ENCODE results near the gene RAB3GAP2. TPM values are rescaled to one million over a fixed set of nuclear protein-coding genes. Genes with fewer than 3 reads are reported as not detected.
"Not testable (repeated sequence)": the region's sequence is repeated elsewhere in the genome, so short reads cannot be mapped to it uniquely, and the experiment has no call there.

RAB3GAP2 gene
- total and polyA plus RNA-seq, 2 donors = 9.8 to 50.1 TPM

DNA sequence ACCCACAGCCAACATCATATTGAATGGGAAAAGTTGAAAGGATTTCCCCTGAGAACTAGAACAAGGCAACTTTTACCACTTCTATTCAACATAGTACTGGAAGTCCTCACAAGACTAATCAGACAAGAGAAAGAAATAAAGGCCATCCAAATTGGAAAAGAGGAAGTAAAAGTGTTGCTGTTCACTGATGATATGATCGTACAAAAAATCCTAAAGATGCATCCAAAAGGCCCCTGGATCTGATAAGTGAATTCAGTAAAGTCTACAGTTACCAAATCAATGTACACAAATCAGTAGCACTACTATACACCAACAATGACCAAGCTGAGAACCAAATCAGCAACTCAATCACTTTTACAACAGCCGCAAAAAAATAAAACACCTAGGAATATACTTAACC lies 28.3 kb downstream of the RAB3GAP2 start:
- no peaks in the 10 kb centered on the region for H3K36me3 ChIP-seq (ENCODE audit: insufficient read depth)
- 90% methylated on average over 2 of the region's 2 CpGs for WGBS
- no peaks in the 10 kb centered on the region for H3K4me1 ChIP-seq (ENCODE audit: insufficient read depth)
- H3K27ac ChIP-seq (ENCODE audit: low read depth) = no peak overlapping the region
- H3K4me3 ChIP-seq (ENCODE audit: low read depth, low read length) = no peak overlapping the region
- DNase-seq (ENCODE audit: extremely low spot score) = no peak

- Histone ChIP-seq H3K36me3 (ENCODE audit: insufficient read depth) (no peaks in the 10 kb centered on the region), H3K4me1 (ENCODE audit: insufficient read depth) (no peaks in the 10 kb centered on the region), H3K27ac (ENCODE audit: low read depth) (no peak overlapping the region), H3K4me3 (ENCODE audit: low read depth, low read length) (no peak overlapping the region)
- no peak for DNase-seq (ENCODE audit: extremely low spot score)
- 76% methylated on average over 2 of the region's 2 CpGs for WGBS
Observed at GRCh38 chr1:220241072-220241663, 31.1 kb downstream of the RAB3GAP2 start.

DNA sequence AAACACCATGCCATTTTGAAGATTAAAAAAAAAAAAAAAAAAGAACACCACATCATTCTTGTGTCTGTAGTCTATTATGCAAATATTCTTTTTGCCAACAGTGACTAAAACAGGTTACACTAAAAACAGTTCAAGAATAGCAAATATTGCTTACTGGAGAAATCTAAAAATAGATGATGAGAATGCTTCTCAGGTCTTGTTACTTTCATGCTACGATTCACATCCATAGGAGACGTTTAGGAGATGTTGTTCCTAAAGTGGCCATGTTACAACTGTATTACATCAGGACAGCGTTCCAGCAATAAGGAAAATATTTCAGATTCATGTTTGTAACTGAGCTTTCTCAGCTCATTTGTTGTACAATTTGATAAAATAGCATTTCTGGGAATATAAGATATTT lies 32.3 kb downstream of the RAB3GAP2 start:
- no peaks in the 10 kb centered on the region for H3K36me3 ChIP-seq (ENCODE audit: insufficient read depth)
- no peak overlapping the region for H3K4me3 ChIP-seq (ENCODE audit: low read depth, low read length)
- DNase-seq (ENCODE audit: extremely low spot score) = no peak
- WGBS = 80% methylated on average over 3 of the region's 3 CpGs
- H3K4me1 ChIP-seq (ENCODE audit: insufficient read depth) = no peaks in the 10 kb centered on the region
- H3K27ac ChIP-seq (ENCODE audit: low read depth) = no peak overlapping the region

- H3K4me3 ChIP-seq (ENCODE audit: low read depth, low read length) = no peak overlapping the region
- no peaks in the 10 kb centered on the region for H3K4me1 ChIP-seq (ENCODE audit: insufficient read depth)
- no peak for DNase-seq (ENCODE audit: extremely low spot score)
- no peaks in the 10 kb centered on the region for H3K36me3 ChIP-seq (ENCODE audit: insufficient read depth)
- no peak overlapping the region for H3K27ac ChIP-seq (ENCODE audit: low read depth)
- 98% methylated on average over 5 of the region's 5 CpGs for WGBS
Observed at GRCh38 chr1:220239213-220239612, 33.0 kb downstream of the RAB3GAP2 start.

DNA sequence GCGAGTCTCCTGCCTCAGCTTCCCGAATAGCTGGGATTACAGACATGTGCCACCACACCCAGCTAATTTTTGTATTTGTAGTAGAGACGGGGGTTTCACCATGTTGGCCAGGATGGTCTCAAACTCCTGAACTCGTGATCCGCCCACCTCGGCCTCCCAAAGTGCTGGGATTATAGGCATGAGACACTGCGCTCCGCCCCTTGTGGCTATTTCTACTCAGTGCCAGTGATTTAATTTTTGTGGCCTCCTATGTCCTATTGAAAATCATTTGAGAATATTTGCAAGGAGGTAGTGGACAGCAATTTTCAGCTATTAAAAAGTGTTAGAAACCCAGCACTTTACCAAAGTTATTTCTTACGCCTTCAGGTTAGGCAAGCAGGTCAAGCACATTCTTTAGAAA lies 36.0 kb downstream of the RAB3GAP2 start:
- H3K4me3 ChIP-seq (ENCODE audit: low read depth, low read length); H3K36me3 ChIP-seq (ENCODE audit: insufficient read depth); H3K4me1 ChIP-seq (ENCODE audit: insufficient read depth); H3K27ac ChIP-seq (ENCODE audit: low read depth); DNase-seq (ENCODE audit: extremely low spot score): not testable (repeated sequence)
- WGBS = 98% methylated on average over 9 of the region's 9 CpGs

- Histone ChIP-seq H3K36me3 (ENCODE audit: insufficient read depth) (no peaks in the 10 kb centered on the region), H3K27ac (ENCODE audit: low read depth) (no peak overlapping the region), H3K4me3 (ENCODE audit: low read depth, low read length) (no peak overlapping the region), H3K4me1 (ENCODE audit: insufficient read depth) (no peaks in the 10 kb centered on the region)
- WGBS = 49% methylated on average over 1 of the region's 1 CpG
- DNase-seq (ENCODE audit: extremely low spot score) = no peak
Observed at GRCh38 chr1:220235462-220235861, 36.8 kb downstream of the RAB3GAP2 start.

GRCh38 chr1:220233927-220234326 lies 38.3 kb downstream of the RAB3GAP2 start:
- 97% methylated on average over 3 of the region's 3 CpGs for WGBS
- no peaks in the 10 kb centered on the region for H3K4me1 ChIP-seq (ENCODE audit: insufficient read depth)
- H3K36me3 ChIP-seq (ENCODE audit: insufficient read depth) = peaks cover 1% of the 10 kb centered on the region
- no peak overlapping the region for H3K27ac ChIP-seq (ENCODE audit: low read depth)
- H3K4me3 ChIP-seq (ENCODE audit: low read depth, low read length) = no peak overlapping the region
- no peak for DNase-seq (ENCODE audit: extremely low spot score)

- H3K36me3 ChIP-seq (ENCODE audit: insufficient read depth) = peaks cover 1% of the 10 kb centered on the region
- no peaks in the 10 kb centered on the region for H3K4me1 ChIP-seq (ENCODE audit: insufficient read depth)
- H3K4me3 ChIP-seq (ENCODE audit: low read depth, low read length) = no peak overlapping the region
- H3K27ac ChIP-seq (ENCODE audit: low read depth) = no peak overlapping the region
- no peak for DNase-seq (ENCODE audit: extremely low spot score)
- 62% methylated on average over 2 of the region's 2 CpGs for WGBS
Observed at GRCh38 chr1:220229771-220230170, 42.5 kb downstream of the RAB3GAP2 start.

DNA sequence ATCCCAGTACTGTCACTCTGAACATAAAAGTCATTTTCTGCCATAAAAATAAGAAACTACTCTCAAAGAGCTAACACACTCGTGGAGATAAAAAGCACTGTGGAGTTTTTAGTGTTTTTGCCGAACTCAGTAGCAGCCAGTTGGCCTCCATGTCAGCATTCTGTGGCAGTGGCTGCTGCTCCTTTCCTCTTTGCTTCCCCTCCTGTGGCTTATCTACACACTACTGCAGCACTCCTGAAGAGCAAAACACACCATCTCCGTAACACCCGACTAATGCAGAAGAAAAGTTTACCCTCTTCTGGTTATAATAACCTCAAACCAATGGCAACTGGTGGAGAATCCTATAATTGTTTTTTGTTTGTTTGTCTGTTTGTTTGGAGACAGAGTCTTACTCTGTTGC lies 44.9 kb downstream of the RAB3GAP2 start:
- Histone ChIP-seq H3K27ac (ENCODE audit: low read depth) (no peak overlapping the region), H3K4me1 (ENCODE audit: insufficient read depth) (no peaks in the 10 kb centered on the region), H3K4me3 (ENCODE audit: low read depth, low read length) (no peak overlapping the region), H3K36me3 (ENCODE audit: insufficient read depth) (peaks cover 1% of the 10 kb centered on the region)
- DNase-seq (ENCODE audit: extremely low spot score) = no peak
- 75% methylated on average over 4 of the region's 4 CpGs for WGBS

GRCh38 chr1:220226752-220227151 lies 45.5 kb downstream of the RAB3GAP2 start:
- no peak for DNase-seq (ENCODE audit: extremely low spot score)
- Histone ChIP-seq H3K4me1 (ENCODE audit: insufficient read depth) (no peaks in the 10 kb centered on the region), H3K36me3 (ENCODE audit: insufficient read depth) (peaks cover 1% of the 10 kb centered on the region), H3K27ac (ENCODE audit: low read depth) (no peak overlapping the region), H3K4me3 (ENCODE audit: low read depth, low read length) (no peak overlapping the region)
- 92% methylated on average over 3 of the region's 3 CpGs for WGBS

GRCh38 chr1:220225957-220226356 lies 46.3 kb downstream of the RAB3GAP2 start:
- Histone ChIP-seq H3K27ac (ENCODE audit: low read depth) (no peak overlapping the region), H3K4me3 (ENCODE audit: low read depth, low read length) (no peak overlapping the region), H3K36me3 (ENCODE audit: insufficient read depth) (peaks cover 1% of the 10 kb centered on the region), H3K4me1 (ENCODE audit: insufficient read depth) (no peaks in the 10 kb centered on the region)
- DNase-seq (ENCODE audit: extremely low spot score) = no peak

GRCh38 chr1:220224611-220225124 lies 47.6 kb downstream of the RAB3GAP2 start:
- no peak overlapping the region for H3K27ac ChIP-seq (ENCODE audit: low read depth)
- H3K4me3 ChIP-seq (ENCODE audit: low read depth, low read length) = no peak overlapping the region
- WGBS = 83% methylated on average over 1 of the region's 1 CpG
- no peaks in the 10 kb centered on the region for H3K4me1 ChIP-seq (ENCODE audit: insufficient read depth)
- H3K36me3 ChIP-seq (ENCODE audit: insufficient read depth) = no peaks in the 10 kb centered on the region
- no peak for DNase-seq (ENCODE audit: extremely low spot score)

DNA sequence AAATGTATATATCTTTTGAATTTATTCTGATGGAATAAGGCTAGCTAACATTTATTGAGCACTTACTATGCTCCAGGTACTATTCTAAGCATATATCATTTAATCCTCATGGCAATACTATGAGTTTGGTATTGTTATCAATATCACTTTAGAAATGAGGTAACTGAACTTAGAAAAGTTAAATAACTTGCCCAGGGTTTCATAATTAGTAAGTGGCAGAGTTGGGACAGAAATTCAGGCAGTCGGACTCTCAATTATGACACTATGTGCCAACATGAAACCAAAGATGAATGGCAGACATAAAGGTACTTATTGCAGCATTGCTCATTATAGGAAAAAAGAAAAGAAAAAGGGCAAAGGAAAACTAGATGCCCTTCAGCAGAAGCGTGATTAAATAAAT lies 48.2 kb downstream of the RAB3GAP2 start:
- DNase-seq (ENCODE audit: extremely low spot score) = no peak
- no peak overlapping the region for H3K27ac ChIP-seq (ENCODE audit: low read depth)
- H3K36me3 ChIP-seq (ENCODE audit: insufficient read depth) = no peaks in the 10 kb centered on the region
- H3K4me3 ChIP-seq (ENCODE audit: low read depth, low read length) = no peak overlapping the region
- WGBS = 96% methylated on average over 2 of the region's 2 CpGs
- H3K4me1 ChIP-seq (ENCODE audit: insufficient read depth) = no peaks in the 10 kb centered on the region

DNA sequence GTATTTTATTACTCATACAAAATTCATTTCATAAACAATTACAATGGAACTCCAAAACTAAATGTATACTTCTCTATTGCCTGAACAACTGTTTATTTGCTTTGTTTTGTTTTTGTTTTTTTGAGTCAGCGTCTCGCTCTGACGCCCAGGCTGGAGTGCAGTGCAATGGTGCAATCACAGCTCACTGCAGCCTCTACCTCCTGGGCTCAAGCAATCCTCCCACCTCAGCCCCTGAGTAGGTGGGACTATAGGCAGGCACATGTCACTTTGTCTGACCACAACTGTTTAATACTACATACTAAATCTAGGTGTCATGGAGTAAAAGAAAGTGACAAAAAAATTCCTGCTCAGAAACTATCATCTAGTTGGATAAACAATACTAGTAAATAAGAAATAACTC lies 49.3 kb downstream of the RAB3GAP2 start:
- no peaks in the 10 kb centered on the region for H3K4me1 ChIP-seq (ENCODE audit: insufficient read depth)
- DNase-seq (ENCODE audit: extremely low spot score) = no peak
- WGBS = 81% methylated on average over 3 of the region's 3 CpGs

GRCh38 chr1:220221670-220222069 lies 50.6 kb downstream of the RAB3GAP2 start:
- Histone ChIP-seq H3K4me3 (ENCODE audit: low read depth, low read length) (no peak overlapping the region), H3K27ac (ENCODE audit: low read depth) (no peak overlapping the region), H3K4me1 (ENCODE audit: insufficient read depth) (no peaks in the 10 kb centered on the region), H3K36me3 (ENCODE audit: insufficient read depth) (no peaks in the 10 kb centered on the region)
- WGBS = 93% methylated on average over 3 of the region's 3 CpGs
- DNase-seq (ENCODE audit: extremely low spot score) = no peak

More for the DNA sequence above, 49.3 kb downstream of the RAB3GAP2 start:
- H3K4me3 ChIP-seq (ENCODE audit: low read depth, low read length) = no peak overlapping the region
- H3K27ac ChIP-seq (ENCODE audit: low read depth) = no peak overlapping the region
- no peaks in the 10 kb centered on the region for H3K36me3 ChIP-seq (ENCODE audit: insufficient read depth)
